ENCODE data around the gene USP14.

- no peak for TF ChIP-seq NFRKB (IDR thresholded peaks at IDR 0.05)
- TF ChIP-seq LEF1 (IDR thresholded peaks at IDR 0.05; ENCODE audit: borderline replicate concordance), result no peak
- no peak for TF ChIP-seq BHLHE40 (IDR thresholded peaks at IDR 0.05; ENCODE audit: borderline replicate concordance)
- TF ChIP-seq FOXM1 (IDR thresholded peaks at IDR 0.05; ENCODE audit: borderline replicate concordance), result no peak
- TF ChIP-seq SUZ12 (IDR thresholded peaks at IDR 0.05), result no peak
These were observed 9.5 kb upstream of the USP14 start for GRCh38 chr18:148841-149240.

All from HEK293T (cell line).